SHP77 treated with DMSO at 0.1 percent for 48 hours (cell line): ENCODE data around the gene SPTB.

Source experiments
- DNase-seq: peaks from one replicate; lab custom pipeline; 2025; lab: John Stamatoyannopoulos, UW

SPTB gene

DNA sequence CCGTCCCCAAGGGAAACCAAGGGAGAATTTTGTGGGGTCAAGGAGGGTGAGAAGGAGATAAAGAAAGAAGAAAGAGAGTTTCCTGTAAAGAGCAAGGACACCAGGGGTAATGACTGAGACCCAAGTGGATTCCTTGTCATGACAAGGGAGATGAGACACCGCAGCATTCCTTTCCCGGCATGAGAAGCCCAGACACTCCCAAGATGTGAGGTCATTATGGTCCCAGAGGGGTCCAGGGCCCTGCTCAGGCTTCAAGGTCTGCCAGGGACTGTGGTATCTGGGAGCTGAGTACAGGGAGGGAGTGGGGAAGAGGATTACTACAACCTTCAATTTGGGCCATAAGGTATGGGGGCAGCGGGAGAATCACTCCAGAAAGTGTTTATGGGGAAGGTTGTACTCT lies 58.1 kb downstream of the SPTB start:
- DNase-seq, result no peak

DNA sequence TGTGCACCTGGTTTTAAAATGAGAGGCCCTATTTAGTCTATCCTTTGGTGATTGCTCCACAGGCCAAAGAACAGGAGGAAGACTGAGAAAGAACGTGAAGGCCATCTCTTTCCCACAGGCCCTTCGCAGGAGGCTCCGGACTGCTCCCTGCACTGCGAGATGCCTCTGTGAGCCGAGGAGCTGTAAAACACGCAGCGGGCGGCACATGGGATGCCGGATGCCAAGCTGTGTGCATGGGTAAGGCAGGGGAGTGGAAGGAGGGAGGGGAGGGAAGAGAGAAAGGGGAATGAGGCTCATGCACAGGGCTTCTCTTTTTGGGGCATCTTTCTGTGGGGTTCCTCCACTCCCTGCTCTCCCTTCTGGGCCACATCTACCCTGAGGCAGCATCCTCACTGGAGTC lies 61.6 kb downstream of the SPTB start:
- no peak for DNase-seq

DNA sequence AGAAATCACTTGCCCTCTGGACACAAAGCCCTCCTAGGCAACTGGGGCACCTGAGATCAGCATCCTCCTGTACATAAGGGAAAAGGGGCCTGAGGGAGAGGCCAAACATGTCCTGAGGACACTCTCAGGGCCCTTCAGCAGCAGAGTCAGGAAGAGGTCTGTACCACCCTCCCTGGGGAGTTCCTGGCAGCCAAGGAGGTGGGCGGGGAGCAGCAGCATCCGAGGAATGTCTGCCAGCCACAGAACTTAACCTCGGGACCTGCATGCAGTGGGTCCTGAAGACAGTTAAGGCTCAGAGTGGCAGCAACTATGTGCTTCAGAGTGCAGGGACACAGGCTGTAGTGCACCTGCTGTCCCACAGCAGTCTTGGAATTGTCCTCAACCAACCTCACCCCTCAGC lies 62.1 kb downstream of the SPTB start:
- DNase-seq, result no peak

DNA sequence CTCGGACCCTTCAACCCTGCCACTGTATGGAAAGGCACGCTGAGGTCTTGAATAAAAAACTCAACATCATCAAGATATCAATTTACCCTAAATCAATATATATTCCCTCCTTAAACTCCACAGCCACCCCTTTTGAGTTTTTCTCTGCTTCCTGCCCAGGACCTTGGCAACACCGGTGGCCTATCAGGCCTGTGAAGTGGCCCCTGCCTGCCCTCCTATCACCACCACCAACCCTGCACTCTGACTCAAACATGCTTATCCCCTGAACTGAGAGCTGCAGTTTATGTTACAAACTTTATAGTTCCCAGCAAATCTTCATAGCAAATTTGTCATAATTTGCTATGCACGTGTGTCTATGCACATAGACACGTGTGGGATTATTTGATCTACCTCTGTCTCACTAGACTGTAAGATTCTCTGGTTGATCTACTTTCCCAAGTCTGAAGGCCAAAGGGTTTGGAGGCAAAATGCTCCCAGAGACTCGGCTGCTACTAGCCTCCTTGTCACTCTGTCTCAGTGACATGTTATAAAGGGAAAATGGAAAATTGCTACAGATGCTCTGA lies 63.4 kb downstream of the SPTB start:
- no peak for DNase-seq

DNA sequence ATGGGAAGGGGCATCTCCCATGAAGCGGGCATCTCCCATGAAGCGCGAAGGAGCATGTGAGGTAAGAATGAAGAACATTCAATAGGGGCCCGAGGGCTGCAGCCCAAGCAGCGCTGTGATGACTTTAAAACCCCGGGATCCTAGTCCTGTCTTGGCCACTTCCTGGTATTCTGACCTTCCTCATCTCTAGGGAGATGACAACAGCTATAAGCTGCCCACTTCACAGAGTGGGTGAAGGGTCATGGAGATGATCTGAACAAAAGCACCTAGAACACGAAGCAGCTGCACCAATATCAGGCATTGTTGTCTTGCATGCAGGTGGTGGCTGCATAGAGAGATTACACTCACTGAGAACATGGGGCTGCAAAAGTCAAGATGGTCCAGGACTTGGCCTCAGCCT lies 64.5 kb downstream of the SPTB start:
- DNase-seq, result peak; percentile 70

DNA sequence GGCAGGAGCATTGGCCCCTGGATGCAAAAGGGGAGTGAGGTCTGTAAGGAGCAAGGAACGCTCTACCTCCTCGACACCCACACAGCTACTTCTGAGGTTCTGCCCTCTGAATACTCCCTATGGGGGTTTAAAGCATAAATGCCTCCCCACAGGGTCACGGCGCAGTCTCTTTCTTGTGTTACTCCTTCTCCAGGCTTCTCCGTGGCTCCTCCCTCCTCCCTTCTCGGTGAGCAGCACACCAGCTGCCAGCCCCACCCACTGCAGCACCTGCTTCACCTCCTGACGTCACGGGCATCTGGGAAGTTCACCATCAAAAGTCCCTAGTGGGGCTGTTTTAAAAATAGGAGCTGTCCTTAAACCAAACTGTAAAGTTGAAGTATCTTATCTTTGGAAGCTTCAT lies 67.3 kb downstream of the SPTB start:
- DNase-seq, result peak; percentile 82

DNA sequence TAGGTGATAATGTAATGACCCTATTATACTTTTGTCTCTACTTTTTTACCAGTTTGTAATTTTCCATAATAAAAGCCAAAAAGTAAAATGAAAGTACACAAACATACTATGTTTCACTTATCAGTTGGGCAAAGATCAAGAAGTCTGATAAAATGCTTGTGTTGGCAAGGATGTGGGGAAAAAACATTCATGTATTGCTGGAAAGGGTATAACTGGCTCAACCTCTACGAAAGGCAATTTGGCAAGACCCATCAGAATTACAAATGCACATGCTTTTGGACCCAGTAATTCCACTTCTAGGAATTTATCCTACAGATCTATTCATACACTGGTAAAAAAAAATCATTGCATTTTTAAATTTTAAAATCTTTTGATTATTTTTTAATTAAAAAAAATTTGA lies 68.0 kb downstream of the SPTB start:
- DNase-seq, result no peak

DNA sequence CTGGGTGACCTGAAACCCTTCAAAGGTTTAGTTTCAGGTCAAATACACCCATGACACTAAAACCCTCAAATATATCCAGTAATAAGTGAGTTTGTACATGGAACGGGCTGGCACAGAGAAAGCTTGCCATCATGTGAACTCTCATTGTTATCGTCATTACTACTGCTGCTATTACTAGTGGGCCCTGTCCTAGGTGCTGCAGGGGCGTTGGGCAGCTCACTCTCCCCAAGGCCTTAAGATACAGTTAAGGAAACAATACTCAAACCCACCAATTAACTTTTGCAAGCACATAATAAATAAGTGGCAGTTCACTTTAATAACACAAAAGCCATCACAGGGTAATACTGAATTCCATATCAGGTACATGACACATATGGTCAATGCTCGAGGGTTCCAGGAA lies 71.3 kb downstream of the SPTB start:
- DNase-seq, result no peak

DNA sequence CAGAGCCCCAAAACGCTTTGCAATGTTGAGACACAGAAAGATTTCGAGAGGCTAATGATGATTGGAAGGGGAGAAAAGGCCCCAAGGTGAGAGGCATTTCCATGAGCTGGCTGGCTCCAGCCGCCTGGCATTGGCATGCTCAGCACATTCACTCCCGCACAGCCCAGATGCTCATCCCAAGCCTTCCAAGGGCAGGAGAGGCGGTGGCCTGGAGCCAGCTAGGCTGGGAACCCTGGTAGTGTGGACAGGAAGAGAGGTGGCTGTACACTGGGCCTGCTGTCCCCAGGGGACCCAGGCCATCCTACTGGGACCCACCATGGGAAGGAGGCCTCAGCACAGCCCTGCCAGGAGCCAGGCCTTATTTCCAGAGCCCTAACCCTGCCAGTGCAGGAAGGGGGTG lies 72.2 kb downstream of the SPTB start:
- DNase-seq, result peak; percentile 26

DNA sequence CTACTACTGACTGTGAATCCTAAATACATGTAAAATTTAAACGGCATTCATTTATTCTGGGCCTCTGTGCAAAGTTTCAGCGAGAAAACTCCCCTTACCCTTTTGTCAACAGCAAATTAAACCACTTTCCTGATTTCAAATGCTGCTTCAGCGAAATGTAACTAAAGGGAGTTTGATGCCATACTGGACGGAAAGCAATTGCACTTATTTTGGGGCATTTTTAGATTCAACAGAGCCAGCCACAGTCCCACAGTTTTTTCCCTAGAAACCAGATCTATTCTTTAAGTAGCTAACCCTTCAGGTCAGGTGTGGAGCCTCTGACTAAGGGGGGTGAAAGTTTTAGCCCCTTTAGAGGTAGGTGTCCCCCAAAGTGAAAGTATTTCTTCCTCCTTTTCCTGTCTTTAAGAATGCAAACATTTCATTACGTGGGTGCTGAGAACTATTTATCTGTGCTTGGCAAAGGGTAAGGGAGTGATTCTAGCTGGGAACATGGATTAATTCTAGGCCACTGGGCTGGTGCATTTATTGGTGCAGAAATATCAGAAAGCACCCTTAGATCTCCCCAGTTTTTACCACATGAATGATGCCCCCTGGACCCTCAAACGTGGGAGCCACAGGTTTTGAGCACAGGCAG lies 72.7 kb downstream of the SPTB start:
- DNase-seq, result no peak

DNA sequence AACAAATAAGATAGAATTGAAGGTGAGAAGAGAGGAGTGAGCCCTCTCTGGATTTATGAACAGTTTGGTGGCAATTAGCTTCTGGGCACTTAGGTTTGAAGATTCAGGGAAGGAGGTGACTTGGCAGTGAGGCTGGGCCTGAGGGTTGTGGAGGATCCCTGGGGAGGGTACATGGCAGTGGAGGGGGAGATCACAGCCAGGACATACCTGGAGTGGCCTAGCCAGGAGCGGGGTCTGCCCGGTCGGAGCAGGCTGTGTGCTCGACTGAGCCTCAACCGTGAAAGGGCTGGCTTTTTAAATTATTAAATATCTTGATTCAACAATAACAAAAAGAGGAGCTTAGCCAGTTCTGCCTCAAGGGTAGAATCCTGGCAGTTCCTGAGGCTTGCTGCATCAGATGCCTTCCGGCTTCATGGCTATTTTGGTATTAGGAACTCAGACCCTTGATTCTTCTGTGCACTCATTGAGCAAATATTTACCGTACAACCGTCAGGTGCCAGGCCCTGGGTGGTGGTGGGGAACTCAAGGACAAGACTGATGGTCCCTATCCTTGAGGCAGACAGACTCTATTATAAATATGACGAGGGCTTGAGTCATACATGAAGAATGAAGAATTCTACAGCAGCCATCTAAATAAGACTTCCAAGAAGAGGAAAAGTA lies 73.4 kb downstream of the SPTB start:
- peak; percentile 89 for DNase-seq

DNA sequence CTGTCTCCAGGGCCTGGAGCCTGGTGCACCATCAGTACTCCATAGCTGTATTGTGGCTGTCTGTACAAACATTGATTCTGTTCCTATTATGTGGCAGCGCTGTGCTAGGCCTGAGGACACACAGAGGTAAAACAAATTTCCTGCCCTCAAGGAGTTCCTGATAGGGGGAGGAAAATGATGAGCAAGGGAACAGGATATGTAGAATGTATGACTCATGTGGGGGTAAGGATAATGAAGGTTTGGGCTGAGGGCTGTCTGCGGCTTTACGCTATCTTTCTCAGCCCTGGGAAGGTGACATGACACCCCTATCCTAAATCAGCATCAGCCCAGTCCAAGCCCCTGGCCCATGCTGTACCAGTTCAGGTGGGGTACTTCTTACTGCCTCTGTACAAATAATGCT lies 74.1 kb downstream of the SPTB start:
- DNase-seq, result peak; percentile 68

DNA sequence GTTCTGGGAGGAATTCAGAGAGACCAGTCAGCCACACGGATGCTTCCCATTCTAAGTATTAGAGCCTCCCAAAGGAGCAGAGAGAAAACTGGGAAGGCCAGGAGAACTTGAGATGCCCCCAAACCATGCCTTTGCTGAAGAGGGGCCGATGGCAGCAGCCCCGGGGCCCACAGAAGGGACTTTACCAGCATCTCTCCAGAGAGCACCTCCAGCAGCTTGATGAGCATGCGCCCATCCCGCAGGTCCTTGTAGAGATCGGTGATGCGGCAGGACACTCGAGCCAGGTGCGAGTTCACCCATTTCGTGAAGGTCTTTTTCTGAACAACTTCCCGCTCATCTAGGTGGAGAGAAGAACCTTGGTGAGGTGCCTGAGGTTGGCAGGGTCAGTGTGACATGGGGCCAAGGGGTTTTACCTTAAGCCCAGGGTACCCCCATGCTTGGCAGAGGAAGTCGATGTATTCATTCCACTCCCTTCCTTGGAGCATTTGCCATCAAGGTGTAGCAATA lies 74.9 kb downstream of the SPTB start:
- DNase-seq, result no peak

DNA sequence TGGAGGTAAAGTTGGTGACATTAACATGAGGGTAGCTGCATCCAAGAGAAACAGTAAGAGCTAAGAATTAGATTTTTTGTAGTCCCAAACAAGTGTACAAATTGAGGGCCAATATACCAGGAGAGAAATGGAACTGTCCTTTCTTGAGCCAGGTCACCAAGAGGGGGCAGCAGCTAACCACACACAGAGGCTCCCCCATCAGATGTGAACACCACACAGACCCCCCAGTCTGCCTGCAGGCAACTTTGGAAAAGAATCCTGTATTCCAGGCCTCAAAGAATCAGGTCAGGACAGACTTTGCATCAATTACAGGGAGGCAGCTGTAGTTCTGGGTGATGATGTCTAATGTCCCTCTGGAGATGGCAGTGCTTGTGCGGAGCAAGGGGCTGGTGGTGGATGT lies 77.9 kb downstream of the SPTB start:
- DNase-seq, result peak; percentile 16

DNA sequence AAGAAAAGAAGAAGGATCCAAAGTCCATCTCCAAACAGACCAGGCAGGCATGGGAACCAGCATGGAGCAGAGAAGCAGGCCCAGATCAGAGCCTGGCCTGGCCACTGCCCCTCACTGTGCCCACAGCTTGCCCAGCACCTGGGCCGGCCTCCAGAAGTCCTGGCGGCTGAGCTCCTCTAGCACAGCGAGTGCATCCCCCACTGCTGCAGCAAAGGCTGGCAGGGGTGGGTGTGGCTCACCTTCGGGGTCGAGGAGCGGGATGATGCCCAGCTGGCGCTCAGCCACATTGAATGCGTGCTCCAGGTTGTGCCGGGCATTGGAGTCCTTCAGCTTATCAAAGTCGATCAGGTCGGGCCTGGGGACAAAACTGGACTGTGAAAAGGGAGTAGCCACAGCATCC lies 78.7 kb downstream of the SPTB start:
- DNase-seq, result no peak

DNA sequence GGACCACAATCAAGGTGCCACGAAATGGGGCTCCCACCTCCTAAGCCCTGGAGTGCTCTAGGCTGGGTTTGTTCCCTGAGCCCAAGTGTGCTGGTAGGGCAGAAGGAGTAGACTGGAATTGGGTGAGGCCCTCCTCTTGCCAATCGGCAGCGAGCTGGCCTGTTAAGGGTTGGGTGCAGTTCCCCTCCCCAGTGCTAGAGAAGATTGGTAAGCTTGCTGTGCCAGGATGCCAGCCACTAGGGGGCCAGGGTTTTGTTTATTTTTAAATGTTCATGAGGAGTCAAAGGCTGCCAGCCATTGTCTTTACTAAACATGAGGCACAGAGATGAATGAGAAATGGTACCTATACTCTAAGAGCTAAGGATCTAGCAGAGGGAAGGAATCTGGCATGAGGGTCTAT lies 79.7 kb downstream of the SPTB start:
- no peak for DNase-seq

DNA sequence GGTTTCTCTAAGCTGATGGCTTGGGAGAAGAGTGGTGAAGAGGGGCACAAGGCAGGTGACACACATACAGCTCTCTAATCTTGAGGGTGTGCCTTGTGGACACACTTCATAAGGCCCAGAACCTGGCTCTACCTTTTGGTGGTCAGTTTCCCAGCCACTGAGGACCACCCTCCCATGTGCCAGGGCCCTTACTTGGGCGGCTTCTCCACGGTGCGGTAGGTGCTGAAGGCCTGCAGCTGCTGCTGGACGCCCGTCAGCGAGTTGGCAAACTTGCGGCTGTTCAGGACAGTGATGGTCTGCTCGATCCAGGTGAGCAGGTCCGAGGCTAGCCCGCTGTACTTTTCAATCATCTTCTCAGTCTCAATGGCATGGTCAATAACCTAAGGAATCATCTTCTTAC lies 80.2 kb downstream of the SPTB start:
- no peak for DNase-seq

DNA sequence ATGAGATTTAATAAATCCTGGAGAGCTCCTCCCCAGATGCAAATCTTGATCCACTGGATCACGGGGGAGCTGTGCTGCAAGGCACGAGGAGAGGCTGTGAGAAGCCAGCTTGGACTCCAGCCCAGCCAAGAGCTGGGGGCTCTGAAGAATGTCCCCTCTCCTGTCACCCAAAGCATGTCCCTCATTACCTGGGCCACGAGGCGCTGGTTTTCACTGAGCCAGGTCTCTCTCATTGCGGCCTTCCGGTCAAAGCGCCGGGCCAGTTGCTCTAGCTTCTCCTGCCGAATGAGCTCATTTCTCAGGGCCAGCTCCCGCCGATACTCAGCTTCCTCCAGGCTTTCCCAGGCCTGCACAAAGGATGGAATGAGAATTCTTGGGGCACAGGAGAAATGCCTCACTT lies 83.3 kb downstream of the SPTB start:
- DNase-seq, result no peak

DNA sequence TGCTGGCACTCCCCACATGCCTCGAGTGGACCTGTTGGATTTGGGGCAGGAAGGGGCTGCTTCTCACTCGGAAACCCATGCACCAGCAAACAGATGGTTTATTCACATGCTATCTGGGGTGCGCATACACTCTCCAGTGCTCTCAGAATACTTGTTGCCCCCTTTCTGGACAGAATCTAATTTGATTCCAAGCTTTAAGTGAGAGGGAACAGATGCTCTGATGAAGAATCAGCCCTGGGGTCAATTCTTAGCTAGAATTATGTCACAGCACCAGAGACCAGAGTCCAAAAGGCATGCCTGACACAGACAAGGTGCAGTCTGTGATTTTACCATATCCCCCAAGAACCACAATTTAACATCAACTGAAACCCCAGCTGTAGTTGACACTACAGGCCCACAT lies 83.8 kb downstream of the SPTB start:
- no peak for DNase-seq

DNA sequence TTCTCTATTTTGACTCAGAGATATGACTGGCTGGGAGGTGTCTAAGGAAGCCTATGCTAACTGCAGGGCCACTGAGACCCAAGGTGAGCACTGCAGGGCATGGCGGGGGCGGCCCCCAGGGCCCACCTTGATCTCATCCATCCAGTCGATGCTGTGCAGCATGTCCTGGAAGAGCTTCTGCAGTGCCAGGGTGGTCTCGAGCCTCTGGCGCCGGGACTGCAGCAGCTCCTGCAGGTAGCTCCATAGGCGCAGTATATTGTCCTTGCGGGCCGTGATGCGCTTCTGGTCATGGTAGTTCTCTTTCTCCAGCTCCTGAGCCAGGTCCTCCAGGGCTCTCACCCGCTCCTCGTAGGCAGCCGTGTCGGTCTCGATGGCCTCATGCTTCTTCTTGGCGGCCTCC lies 84.5 kb downstream of the SPTB start:
- no peak for DNase-seq

DNA sequence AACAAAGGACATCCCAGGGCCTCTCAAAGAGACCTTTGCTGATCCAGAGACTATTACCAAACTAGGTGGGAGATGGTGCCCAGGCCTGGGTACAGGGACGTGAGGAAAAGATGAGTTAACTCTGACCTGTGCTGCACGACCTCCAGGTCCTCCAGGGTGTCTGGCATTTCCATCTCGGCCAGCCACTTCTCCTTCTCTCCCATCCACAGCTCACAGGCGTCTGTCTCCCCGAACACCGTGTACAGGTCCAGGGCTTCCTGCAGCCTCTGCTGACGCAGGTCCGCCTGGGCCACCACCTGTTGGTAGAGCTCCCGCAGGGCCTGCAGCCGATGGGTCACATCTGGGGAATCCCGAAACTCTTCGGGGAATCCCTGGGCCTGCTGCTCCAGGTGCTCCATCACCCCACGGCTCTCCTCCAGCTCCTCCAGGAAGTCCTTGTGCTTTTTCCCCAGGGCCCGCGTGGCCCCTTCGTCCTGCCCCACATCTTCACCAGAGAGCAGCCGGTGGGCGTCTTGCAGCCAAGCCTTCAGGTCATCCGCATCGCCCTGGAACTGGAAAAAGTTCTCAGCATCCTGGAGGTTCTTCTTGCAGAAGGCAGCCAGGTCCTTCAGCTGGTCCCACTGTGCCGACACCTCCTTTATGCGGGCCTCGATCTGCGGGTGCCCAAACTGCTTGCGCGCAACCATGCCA lies 86.7 kb downstream of the SPTB start:
- DNase-seq, result no peak

DNA sequence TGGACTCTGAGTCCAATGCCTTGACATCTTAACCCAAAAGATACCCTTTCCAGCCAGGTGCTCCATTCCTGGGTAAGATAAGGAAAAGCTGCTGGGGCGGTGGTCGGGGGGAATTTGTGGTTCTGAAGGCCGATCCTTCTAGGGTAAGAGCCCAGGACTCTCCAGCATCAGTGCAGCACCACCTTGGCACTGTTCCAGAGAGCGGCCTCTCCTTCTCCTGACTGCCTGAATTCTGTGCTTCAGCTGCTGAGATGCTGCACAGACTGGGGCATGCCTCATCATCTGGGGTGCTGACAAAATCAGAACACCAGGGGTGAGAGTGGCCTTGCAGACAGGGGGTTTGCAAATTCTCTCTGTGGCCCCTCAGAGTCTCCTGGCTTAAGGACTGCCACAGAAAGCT lies 87.5 kb downstream of the SPTB start:
- DNase-seq, result no peak

DNA sequence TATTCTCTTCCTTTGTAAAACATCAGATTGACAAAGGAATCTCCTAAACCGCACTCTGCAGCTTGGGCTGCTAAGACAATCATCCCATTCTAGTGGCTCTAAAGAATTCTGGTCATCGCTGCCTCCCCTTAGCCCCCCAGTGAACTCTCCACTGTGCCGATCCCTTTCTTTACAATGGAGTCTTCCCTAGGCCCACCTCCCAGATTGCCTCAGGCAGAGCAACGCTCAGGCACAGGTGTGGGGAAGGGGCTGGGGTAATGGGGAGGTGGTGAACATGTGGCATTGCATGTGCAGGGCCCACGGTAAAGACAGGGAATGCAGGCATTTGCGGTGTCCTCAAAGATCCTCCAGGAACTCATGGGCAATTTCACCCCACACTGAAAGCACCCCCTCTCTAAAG lies 89.2 kb downstream of the SPTB start:
- DNase-seq, result no peak
